ENCODE measurements around the gene SPON1.

The SPON1 gene

GRCh38 chr11:13944911-13945425 lies 17.6 kb upstream of the SPON1 start:
- DNase-seq (ENCODE audit: low read depth) = no peak

GRCh38 chr11:13947379-13947778 lies 15.1 kb upstream of the SPON1 start:
- no peak for DNase-seq (ENCODE audit: low read depth)

- DNase-seq (ENCODE audit: low read depth) = no peak
These were observed 12.6 kb upstream of the SPON1 start for GRCh38 chr11:13949876-13950275.

- DNase-seq (ENCODE audit: low read depth) = no peak
These were observed 10.3 kb upstream of the SPON1 start for GRCh38 chr11:13952221-13952620.

- DNase-seq (ENCODE audit: low read depth) = no peak
These were observed 9.9 kb upstream of the SPON1 start for GRCh38 chr11:13952668-13953067.

- no peak for DNase-seq (ENCODE audit: low read depth)
These were observed 7.9 kb upstream of the SPON1 start for GRCh38 chr11:13954591-13954990.

- DNase-seq (ENCODE audit: low read depth) = no peak
These were observed 6.5 kb upstream of the SPON1 start for GRCh38 chr11:13955971-13956421.

- DNase-seq (ENCODE audit: low read depth) = no peak
These were observed 5.5 kb upstream of the SPON1 start for GRCh38 chr11:13956988-13957387.

- DNase-seq (ENCODE audit: low read depth) = no peak
These were observed 3.7 kb upstream of the SPON1 start for GRCh38 chr11:13958641-13959400.

GRCh38 chr11:13962198-13962561 lies 343 bp upstream of the SPON1 start:
- DNase-seq (ENCODE audit: low read depth) = no peak

GRCh38 chr11:13963169-13963948 lies 836 bp downstream of the SPON1 start:
- DNase-seq (ENCODE audit: low read depth) = no peak

GRCh38 chr11:13963949-13964770 lies 1.6 kb downstream of the SPON1 start:
- no peak for DNase-seq (ENCODE audit: low read depth)

GRCh38 chr11:13964771-13965074 lies 2.2 kb downstream of the SPON1 start:
- DNase-seq (ENCODE audit: low read depth) = no peak

GRCh38 chr11:13965337-13965736 lies 2.8 kb downstream of the SPON1 start:
- DNase-seq (ENCODE audit: low read depth) = no peak

GRCh38 chr11:13966013-13966412 lies 3.5 kb downstream of the SPON1 start:
- no peak for DNase-seq (ENCODE audit: low read depth)

GRCh38 chr11:13966486-13966885 lies 4.0 kb downstream of the SPON1 start:
- DNase-seq (ENCODE audit: low read depth) = no peak

GRCh38 chr11:13970986-13971385 lies 8.5 kb downstream of the SPON1 start:
- no peak for DNase-seq (ENCODE audit: low read depth)

- DNase-seq (ENCODE audit: low read depth) = no peak
These were observed 9.8 kb downstream of the SPON1 start for GRCh38 chr11:13972043-13972910.

- no peak for DNase-seq (ENCODE audit: low read depth)
These were observed 10.4 kb downstream of the SPON1 start for GRCh38 chr11:13972944-13973343.

GRCh38 chr11:13974631-13975030 lies 12.1 kb downstream of the SPON1 start:
- no peak for DNase-seq (ENCODE audit: low read depth)

GRCh38 chr11:13983081-13983751 lies 20.7 kb downstream of the SPON1 start:
- DNase-seq (ENCODE audit: low read depth) = no peak

All from stimulated activated CD8-positive, alpha-beta memory T cell treated with anti-CD3 and anti-CD28 coated beads, Interleukin-7, amount 100 ng/mL, for 24 hours (primary cell).